Measurements from ENCODE around the gene GRID1.

GRCh38 chr10:86365346-86366032 lies 1.1 kb downstream of the GRID1 start:
- no peak for TF ChIP-seq NRF1 (conservative IDR thresholded peaks at IDR 0.05; ENCODE audit: low read depth, low read length)
- TF ChIP-seq SP1 (IDR thresholded peaks at IDR 0.05; ENCODE audit: low read depth, low read length): no peak
- TF ChIP-seq ATF2 (IDR thresholded peaks at IDR 0.05; ENCODE audit: low read length): no peak
- no peak for TF ChIP-seq CREB1 (IDR thresholded peaks at IDR 0.05; ENCODE audit: low read depth)
- no peak for TF ChIP-seq CTCF (IDR thresholded peaks at IDR 0.05 in 2 of 3, conservative IDR thresholded peaks at IDR 0.05 in 1 of 3; ENCODE audit: control insufficient read depth in 2 of 3, extremely low read depth in 1 of 3, insufficient read depth in 1 of 3, low read depth in 3 of 3, low read length in 3 of 3)
- TF ChIP-seq POLR2AphosphoS5 (IDR thresholded peaks at IDR 0.05; ENCODE audit: low read length): no peak
- no peak for TF ChIP-seq YY1 (IDR thresholded peaks at IDR 0.05; ENCODE audit: low read depth, low read length)
- no peak for TF ChIP-seq MXI1 (IDR thresholded peaks at IDR 0.05; ENCODE audit: low read depth, low read length)
- TF ChIP-seq NBN (IDR thresholded peaks at IDR 0.05): no peak
- no peak for TF ChIP-seq REST (IDR thresholded peaks at IDR 0.05; ENCODE audit: low read depth, low read length)
- no peak for TF ChIP-seq EP300 (IDR thresholded peaks at IDR 0.05; ENCODE audit: borderline replicate concordance in 1 of 2, control insufficient read depth in 1 of 2, low read depth in 2 of 2, low read length in 2 of 2)
- no peak for TF ChIP-seq SMAD1 (IDR thresholded peaks at IDR 0.05; ENCODE audit: low read depth, partially characterized antibody)
- no peak for TF ChIP-seq CREM (IDR thresholded peaks at IDR 0.05; ENCODE audit: low read depth)
- no peak for TF ChIP-seq POLR2A (IDR thresholded peaks at IDR 0.05; ENCODE audit: low read depth, low read length)
